Sigmoid colon (tissue), 7 donors: ENCODE measurements around the gene SLC35G2. TPM values are rescaled to one million over a fixed set of nuclear protein-coding genes. Genes with fewer than 3 reads are reported as not detected.

Experiments
- DNase-seq: peaks from one replicate; pipeline ENCODE4 v3.0.0-alpha.2; 2019
- H3K27ac ChIP-seq, 4 donors: fragments of 200-600 bp; sonication (generic); one replicate each; pipeline ENCODE4 v1.5.1; 2016 to 2019; ENCODE audit warnings: mild to moderate bottlenecking in 1 of 4
- H3K27me3 ChIP-seq, 3 donors: fragments of 200-600 bp; sonication (generic); one replicate each; pipeline ENCODE4 v1.5.1; 2019; ENCODE audit warnings: mild to moderate bottlenecking in 1 of 3
- H3K36me3 ChIP-seq, 4 donors: fragments of 200-600 bp; sonication (generic); one replicate each; pipeline ENCODE4 v1.5.1; 2016 to 2019
- H3K4me1 ChIP-seq, 4 donors: fragments of 200-600 bp; sonication (generic); one replicate each; pipeline ENCODE4 v1.5.1; 2017 to 2019
- H3K4me3 ChIP-seq, 4 donors: fragments of 200-600 bp; sonication (generic); one replicate each; pipeline ENCODE4 v1.5.1; 2017 to 2019; ENCODE audit warnings: mild to moderate bottlenecking in 2 of 4, moderate library complexity in 1 of 4
- H3K9me3 ChIP-seq, 4 donors: fragments of 200-600 bp in 3 of 4; sonication (generic) in 3 of 4; one replicate each; pipeline versions ENCODE4 v1.5.1 to v1.6.1; 2013 to 2019
- EP300 ChIP-seq, 4 donors: sonication (generic); formaldehyde crosslinking; IDR thresholded peaks; one replicate each; pipeline ENCODE4 v1.6.1; 2017; ENCODE audit warnings: antibody characterized with exemption in 4 of 4
- POLR2A ChIP-seq, 2 donors: fragments of 450-650 bp; IDR thresholded peaks; one replicate each; pipeline ENCODE4 v1.6.1; 2016; ENCODE audit warnings: antibody characterized with exemption in 2 of 2, mild to moderate bottlenecking in 2 of 2, moderate library complexity in 2 of 2
- POLR2AphosphoS5 ChIP-seq, 4 donors: sonication (generic); formaldehyde crosslinking; IDR thresholded peaks; one replicate each; pipeline ENCODE4 v1.6.1; 2017; ENCODE audit warnings: antibody characterized with exemption in 4 of 4
- WGBS, 2 donors: extraction: QIAGEN DNeasy Blood & Tissue Kit; methylation state at CpG; one replicate each; pipeline ENCODE4 v1.1.7; 2013; 5-methylcytosine and 5-hydroxymethylcytosine counted together
- intact Hi-C: fragments of 100-400 bp; cut with DNase I; formaldehyde crosslinking; loops from one replicate; pipeline ENCODE4 v1.15.1; 2023
- polyA plus RNA-seq, 3 donors: library from polyadenylated mRNA; stranded (reverse); fragments of 200-250 nt; gene quantifications; one replicate each; pipeline ENCODE4 v1.2.3, GENCODE V29; 2013
- total RNA-seq, 4 donors: library from RNA; depleted of rRNA; stranded (reverse); fragments of >200 nt; gene quantifications; one replicate each; pipeline ENCODE4 v1.1.0, GENCODE V29; 2016
- TF ChIP-seq, protein P1 (sequence below), 4 experiments: fragments of 450-650 bp in 3 of 4; fragments of 200-600 bp in 1 of 4; IDR thresholded peaks; one replicate each; pipeline ENCODE4 v1.5.1; 2016 to 2019; ENCODE audit warnings: antibody characterized with exemption in 4 of 4, mild to moderate bottlenecking in 3 of 4, moderate library complexity in 2 of 4
- donor health status: healthy with polysubstance abuse.
- donor health status: Bipolar disorder and iron deficiency.
- donor health status: healthy.

The SLC35G2 gene
- total and polyA plus RNA-seq, 7 donors = 0.69 to 8.0 (median 3.4) TPM

DNA sequence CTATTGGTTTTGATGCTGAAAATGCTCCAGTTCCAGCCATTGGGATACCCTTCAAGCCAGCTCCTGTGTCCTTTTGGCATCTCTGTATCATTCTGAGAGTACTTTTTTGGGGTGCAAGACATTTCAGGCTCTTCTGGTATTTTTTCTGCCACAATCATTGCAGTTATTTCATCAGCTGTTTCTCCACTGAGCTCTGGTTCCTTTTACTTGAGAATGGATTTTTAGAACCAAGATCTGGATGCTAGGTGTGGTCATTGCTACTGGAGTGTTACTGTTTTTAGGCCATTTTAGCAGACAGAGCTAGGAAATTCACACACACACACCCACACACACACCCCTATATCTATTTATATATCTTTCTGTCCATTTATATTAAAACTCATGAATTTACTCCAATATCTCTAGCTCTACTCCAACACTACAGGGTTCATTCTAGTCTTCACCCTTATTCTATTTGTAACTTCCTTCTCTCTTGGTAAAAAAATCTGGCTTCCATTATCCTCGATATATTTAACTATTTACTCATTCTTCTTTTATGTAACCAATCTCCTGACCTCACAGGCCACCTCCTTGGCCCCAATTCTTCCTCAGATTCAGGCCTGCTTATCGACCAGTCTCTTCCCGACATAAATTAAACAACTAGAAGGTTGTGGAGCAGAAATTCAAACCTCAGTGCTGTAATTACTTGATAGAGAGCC lies 17.0 kb downstream of the SLC35G2 start:
- Histone ChIP-seq H3K4me1 (peaks cover 0 to 43% (median 34%) of the 10 kb centered on the region in 4 donors), H3K4me3 (no peak overlapping the region), H3K9me3 (no peaks in the 10 kb centered on the region), H3K27ac (peak overlapping the region; percentile 31 to 72 (median 50)), H3K27me3 (no peaks in the 10 kb centered on the region), H3K36me3 (no peaks in the 10 kb centered on the region)
- WGBS, 2 donors = 45 to 47% methylated on average over 3 of the region's 3 CpGs
- intact Hi-C loops = no loop called here
- no peak for DNase-seq
- TF ChIP-seq POLR2AphosphoS5 (IDR thresholded peaks at IDR 0.05) (no peak), EP300 (IDR thresholded peaks at IDR 0.05) (no peak), POLR2A (IDR thresholded peaks at IDR 0.05) (no peak)
- TF ChIP-seq, protein P1, sequence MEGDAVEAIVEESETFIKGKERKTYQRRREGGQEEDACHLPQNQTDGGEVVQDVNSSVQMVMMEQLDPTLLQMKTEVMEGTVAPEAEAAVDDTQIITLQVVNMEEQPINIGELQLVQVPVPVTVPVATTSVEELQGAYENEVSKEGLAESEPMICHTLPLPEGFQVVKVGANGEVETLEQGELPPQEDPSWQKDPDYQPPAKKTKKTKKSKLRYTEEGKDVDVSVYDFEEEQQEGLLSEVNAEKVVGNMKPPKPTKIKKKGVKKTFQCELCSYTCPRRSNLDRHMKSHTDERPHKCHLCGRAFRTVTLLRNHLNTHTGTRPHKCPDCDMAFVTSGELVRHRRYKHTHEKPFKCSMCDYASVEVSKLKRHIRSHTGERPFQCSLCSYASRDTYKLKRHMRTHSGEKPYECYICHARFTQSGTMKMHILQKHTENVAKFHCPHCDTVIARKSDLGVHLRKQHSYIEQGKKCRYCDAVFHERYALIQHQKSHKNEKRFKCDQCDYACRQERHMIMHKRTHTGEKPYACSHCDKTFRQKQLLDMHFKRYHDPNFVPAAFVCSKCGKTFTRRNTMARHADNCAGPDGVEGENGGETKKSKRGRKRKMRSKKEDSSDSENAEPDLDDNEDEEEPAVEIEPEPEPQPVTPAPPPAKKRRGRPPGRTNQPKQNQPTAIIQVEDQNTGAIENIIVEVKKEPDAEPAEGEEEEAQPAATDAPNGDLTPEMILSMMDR (IDR thresholded peaks at IDR 0.05) = no peak

DNA sequence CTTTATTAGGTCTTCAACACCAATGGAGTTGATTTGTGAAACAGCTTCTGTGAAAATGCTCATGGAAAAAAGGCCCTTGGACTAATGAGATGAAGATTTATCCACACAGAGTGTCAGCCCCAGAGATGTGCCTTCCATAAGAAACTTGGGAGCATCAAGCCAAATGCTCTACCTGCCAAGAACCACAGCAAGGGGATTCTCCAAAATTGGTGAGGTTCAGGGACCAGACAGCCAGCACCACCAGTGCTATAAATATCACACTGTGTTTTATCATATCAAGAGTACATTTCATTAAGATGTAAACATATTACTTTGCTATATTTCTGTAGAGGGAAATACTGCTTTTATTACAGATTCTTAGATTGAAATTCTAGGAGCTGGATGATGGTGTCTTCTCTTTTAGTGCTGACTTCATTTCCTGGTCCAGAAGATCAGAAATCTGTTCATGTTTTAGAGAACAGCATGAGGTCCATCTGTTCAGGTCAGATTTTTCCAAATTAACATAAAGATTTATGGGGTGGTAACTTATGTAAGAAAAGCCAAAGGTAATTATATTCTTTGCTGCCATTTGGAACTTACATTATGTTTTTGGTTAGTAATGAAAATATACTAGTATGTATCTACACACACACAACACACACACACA lies 17.7 kb downstream of the SLC35G2 start:
- peak overlapping the region; percentile 31 to 72 (median 50) for H3K27ac ChIP-seq
- intact Hi-C loops = no loop called here
- peaks cover 0 to 43% (median 34%) of the 10 kb centered on the region in 4 donors for H3K4me1 ChIP-seq

DNA sequence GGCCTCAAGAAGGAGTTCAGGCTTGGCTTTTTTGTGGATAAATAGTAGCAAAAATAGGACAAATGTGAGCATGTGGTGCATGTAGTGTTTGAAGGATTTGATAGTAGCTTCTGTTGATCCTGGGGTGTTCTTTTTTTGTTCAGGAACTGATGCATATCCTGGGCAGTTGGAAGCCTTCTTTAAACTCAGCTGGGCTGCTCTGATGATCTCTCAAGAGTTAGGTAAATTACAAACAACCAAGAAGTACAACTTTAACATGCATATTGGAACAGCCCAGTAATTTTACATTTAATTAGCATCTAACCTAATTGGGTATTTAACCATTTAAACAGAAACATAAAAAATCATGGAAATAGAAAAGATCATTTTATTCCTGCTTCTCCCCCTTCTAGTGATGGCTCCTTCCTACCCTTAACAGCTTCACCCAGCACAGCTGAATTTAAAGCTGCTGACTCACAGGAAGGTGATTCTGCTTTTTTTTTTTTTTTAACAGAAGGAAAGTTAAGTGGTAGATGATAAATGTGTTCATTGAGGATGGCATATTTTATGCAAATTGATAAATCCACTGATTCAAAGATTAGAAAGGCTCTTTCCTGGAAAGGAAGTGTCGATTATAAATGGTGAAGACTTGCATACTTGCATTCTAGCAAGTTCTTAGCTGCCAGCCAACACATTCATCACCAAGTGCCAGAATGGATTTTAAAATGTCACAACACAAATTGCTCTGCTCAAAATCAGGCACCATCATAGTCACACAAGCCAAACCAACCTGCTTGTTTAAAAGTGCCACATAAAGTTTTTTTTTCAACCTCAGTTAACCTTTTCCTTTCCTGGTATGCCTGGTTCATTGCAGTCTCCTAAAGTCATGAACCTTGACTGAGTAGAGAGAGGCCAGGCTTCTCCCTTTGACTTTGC lies 20.0 kb downstream of the SLC35G2 start:
- Histone ChIP-seq H3K9me3 (no peaks in the 10 kb centered on the region), H3K36me3 (no peaks in the 10 kb centered on the region), H3K27ac (peak overlapping the region; percentile 2 to 55 (median 34)), H3K4me1 (peaks cover 0 to 43% (median 34%) of the 10 kb centered on the region in 4 donors), H3K4me3 (no peak overlapping the region), H3K27me3 (no peaks in the 10 kb centered on the region)
- no peak for DNase-seq
- intact Hi-C loops = no loop called here
- TF ChIP-seq POLR2AphosphoS5 (IDR thresholded peaks at IDR 0.05) (peak in 2 of 4 donors; percentile 30 to 38), EP300 (IDR thresholded peaks at IDR 0.05) (no peak), POLR2A (IDR thresholded peaks at IDR 0.05) (no peak)
- TF ChIP-seq, protein P1 (IDR thresholded peaks at IDR 0.05) = no peak
- WGBS, 2 donors = 35 to 85% methylated on average over 1 of the region's 1 CpG

More for the DNA sequence above, 17.7 kb downstream of the SLC35G2 start:
- Histone ChIP-seq H3K9me3 (no peaks in the 10 kb centered on the region), H3K27me3 (no peaks in the 10 kb centered on the region), H3K4me3 (no peak overlapping the region), H3K36me3 (no peaks in the 10 kb centered on the region)
- no peak for DNase-seq
- TF ChIP-seq POLR2AphosphoS5 (IDR thresholded peaks at IDR 0.05) (no peak), EP300 (IDR thresholded peaks at IDR 0.05) (no peak), POLR2A (IDR thresholded peaks at IDR 0.05) (no peak)
- TF ChIP-seq, protein P1 (IDR thresholded peaks at IDR 0.05) = no peak

DNA sequence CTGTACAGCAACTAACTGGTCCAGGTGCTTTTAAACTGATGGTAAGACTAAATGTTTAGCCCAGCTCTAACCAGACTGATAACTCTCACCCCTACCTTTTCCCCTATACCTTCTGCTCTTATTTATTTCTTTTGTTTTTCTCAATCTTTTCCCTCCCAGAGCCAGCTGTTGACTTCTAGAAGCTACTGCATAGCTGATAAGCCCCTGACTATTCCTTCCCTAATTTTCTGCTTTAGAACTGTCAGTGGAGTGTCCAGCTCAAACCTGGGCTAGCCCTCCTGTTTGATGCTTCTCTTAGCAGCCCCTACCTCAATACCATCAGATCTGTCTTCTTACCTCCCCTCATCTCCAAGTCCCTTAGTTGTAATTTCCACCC lies 20.6 kb downstream of the SLC35G2 start:
- Histone ChIP-seq H3K4me1 (peaks cover 0 to 43% (median 34%) of the 10 kb centered on the region in 4 donors), H3K9me3 (no peaks in the 10 kb centered on the region), H3K27me3 (no peaks in the 10 kb centered on the region), H3K36me3 (no peaks in the 10 kb centered on the region), H3K27ac (peak overlapping the region; percentile 2 to 55 (median 34)), H3K4me3 (no peak overlapping the region)
- TF ChIP-seq, protein P1 (IDR thresholded peaks at IDR 0.05) = no peak
- no peak for TF ChIP-seq POLR2AphosphoS5 (IDR thresholded peaks at IDR 0.05)
- TF ChIP-seq EP300 (IDR thresholded peaks at IDR 0.05) = no peak
- TF ChIP-seq POLR2A (IDR thresholded peaks at IDR 0.05) = no peak
- DNase-seq = no peak
- intact Hi-C loops = no loop called here
